ENCODE data around the gene E2F4. TPM values are rescaled to one million over a fixed set of nuclear protein-coding genes. Genes with fewer than 3 reads are reported as not detected.

The E2F4 gene
- total and polyA plus RNA-seq, 2 of the 13 experiments (the other 11 are each of a cell fraction or from before 2014, with no cell fraction given) = 84.8 to 91.2 TPM

- TF ChIP-seq, protein P1, sequence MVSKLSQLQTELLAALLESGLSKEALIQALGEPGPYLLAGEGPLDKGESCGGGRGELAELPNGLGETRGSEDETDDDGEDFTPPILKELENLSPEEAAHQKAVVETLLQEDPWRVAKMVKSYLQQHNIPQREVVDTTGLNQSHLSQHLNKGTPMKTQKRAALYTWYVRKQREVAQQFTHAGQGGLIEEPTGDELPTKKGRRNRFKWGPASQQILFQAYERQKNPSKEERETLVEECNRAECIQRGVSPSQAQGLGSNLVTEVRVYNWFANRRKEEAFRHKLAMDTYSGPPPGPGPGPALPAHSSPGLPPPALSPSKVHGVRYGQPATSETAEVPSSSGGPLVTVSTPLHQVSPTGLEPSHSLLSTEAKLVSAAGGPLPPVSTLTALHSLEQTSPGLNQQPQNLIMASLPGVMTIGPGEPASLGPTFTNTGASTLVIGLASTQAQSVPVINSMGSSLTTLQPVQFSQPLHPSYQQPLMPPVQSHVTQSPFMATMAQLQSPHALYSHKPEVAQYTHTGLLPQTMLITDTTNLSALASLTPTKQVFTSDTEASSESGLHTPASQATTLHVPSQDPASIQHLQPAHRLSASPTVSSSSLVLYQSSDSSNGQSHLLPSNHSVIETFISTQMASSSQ (IDR thresholded peaks at IDR 0.05; ENCODE audit: low read depth) = no peak
- TF ChIP-seq, protein P1 (CRISPR knock-in tag; IDR thresholded peaks at IDR 0.05; ENCODE audit: borderline replicate concordance) = peak; percentile 53; the same call in 1 of the 2 replicates
- TF ChIP-seq MLXIP (CRISPR knock-in tag; IDR thresholded peaks at IDR 0.05; ENCODE audit: borderline replicate concordance) (peak; percentile 46; the same call in 1 of the 2 replicates), ZNF570 (CRISPR knock-in tag; IDR thresholded peaks at IDR 0.05; ENCODE audit: borderline replicate concordance) (no peak), EHMT2 (IDR thresholded peaks at IDR 0.05; ENCODE audit: borderline replicate concordance, low read depth, low read length) (peak; percentile 95), IRF9 (CRISPR knock-in tag; IDR thresholded peaks at IDR 0.05; ENCODE audit: borderline replicate concordance) (peak; percentile 43), LCORL (IDR thresholded peaks at IDR 0.05) (no peak), LCORL (CRISPR knock-in tag; IDR thresholded peaks at IDR 0.05) (peak; percentile 82)
- TF ChIP-seq, protein P2, sequence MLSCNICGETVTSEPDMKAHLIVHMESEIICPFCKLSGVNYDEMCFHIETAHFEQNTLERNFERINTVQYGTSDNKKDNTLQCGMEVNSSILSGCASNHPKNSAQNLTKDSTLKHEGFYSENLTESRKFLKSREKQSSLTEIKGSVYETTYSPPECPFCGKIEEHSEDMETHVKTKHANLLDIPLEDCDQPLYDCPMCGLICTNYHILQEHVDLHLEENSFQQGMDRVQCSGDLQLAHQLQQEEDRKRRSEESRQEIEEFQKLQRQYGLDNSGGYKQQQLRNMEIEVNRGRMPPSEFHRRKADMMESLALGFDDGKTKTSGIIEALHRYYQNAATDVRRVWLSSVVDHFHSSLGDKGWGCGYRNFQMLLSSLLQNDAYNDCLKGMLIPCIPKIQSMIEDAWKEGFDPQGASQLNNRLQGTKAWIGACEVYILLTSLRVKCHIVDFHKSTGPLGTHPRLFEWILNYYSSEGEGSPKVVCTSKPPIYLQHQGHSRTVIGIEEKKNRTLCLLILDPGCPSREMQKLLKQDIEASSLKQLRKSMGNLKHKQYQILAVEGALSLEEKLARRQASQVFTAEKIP (CRISPR knock-in tag; IDR thresholded peaks at IDR 0.05; ENCODE audit: borderline replicate concordance) = no peak
- TF ChIP-seq, protein P3, sequence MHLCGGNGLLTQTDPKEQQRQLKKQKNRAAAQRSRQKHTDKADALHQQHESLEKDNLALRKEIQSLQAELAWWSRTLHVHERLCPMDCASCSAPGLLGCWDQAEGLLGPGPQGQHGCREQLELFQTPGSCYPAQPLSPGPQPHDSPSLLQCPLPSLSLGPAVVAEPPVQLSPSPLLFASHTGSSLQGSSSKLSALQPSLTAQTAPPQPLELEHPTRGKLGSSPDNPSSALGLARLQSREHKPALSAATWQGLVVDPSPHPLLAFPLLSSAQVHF (CRISPR knock-in tag; IDR thresholded peaks at IDR 0.05) = no peak; the same call in 1 of the 2 replicates
These were observed 6.8 kb upstream of the E2F4 start (continued) for GRCh38 chr16:67184995-67185650.
